ENCODE results near the gene DTX2. TPM values are rescaled to one million over a fixed set of nuclear protein-coding genes. Genes with fewer than 3 reads are reported as not detected.
"Not testable (repeated sequence)": the region's sequence is repeated elsewhere in the genome, so short reads cannot be mapped to it uniquely, and the experiment has no call there.

Gene DTX2
- total and polyA plus RNA-seq, 8 donors = 20.0 to 252 (median 41.9) TPM

DNA sequence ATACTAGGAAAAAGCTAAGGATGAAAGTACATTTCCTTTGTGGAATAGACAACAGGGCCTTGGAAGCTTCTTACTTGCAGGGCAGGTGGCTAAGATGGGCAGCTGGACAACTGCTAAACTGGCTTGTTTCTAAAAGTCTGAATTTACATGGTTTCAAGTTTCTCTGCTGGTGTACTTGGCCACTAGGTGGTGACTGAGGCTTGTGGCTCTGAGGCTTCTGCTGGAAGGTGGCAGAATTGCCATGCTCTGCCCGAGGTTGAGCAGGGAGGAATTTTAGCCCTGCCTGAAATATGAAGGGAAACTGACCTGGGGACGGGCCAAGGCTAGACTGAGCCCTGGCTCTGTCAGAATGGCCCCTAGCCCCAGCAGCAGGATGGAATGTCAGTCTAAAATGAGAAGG, 23.6 kb upstream of the DTX2 start:
- H3K4me1 ChIP-seq; H3K27me3 ChIP-seq; H3K4me3 ChIP-seq; intact Hi-C loops (cut with DNase I; ENCODE audit: low total_unique reads); H3K9me3 ChIP-seq; H3K27ac ChIP-seq: not testable (repeated sequence)
- 0 to 8% (median 0%) methylated on average over 1 to 2 of the region's 2 CpGs for WGBS, 5 donors
- DNase-seq = peak; percentile 82 to 92
- H3K36me3 ChIP-seq = peaks cover 0 to 14% (median 0%) of the 10 kb centered on the region in 4 donors
- TF ChIP-seq, protein P1, sequence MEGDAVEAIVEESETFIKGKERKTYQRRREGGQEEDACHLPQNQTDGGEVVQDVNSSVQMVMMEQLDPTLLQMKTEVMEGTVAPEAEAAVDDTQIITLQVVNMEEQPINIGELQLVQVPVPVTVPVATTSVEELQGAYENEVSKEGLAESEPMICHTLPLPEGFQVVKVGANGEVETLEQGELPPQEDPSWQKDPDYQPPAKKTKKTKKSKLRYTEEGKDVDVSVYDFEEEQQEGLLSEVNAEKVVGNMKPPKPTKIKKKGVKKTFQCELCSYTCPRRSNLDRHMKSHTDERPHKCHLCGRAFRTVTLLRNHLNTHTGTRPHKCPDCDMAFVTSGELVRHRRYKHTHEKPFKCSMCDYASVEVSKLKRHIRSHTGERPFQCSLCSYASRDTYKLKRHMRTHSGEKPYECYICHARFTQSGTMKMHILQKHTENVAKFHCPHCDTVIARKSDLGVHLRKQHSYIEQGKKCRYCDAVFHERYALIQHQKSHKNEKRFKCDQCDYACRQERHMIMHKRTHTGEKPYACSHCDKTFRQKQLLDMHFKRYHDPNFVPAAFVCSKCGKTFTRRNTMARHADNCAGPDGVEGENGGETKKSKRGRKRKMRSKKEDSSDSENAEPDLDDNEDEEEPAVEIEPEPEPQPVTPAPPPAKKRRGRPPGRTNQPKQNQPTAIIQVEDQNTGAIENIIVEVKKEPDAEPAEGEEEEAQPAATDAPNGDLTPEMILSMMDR (IDR thresholded peaks at IDR 0.05) = peak in 5 of 7 experiments; percentile 25 to 75 (median 52)
- peak in 1 of 3 donors; percentile 45 for TF ChIP-seq POLR2AphosphoS5 (IDR thresholded peaks at IDR 0.05)

GRCh38 chr7:76439120-76439888, 22.2 kb upstream of the DTX2 start:
- H3K4me3 ChIP-seq; H3K27me3 ChIP-seq; H3K9me3 ChIP-seq; H3K27ac ChIP-seq; intact Hi-C loops (cut with DNase I; ENCODE audit: low total_unique reads); H3K4me1 ChIP-seq: not testable (repeated sequence)
- 84 to 89% (median 87%) methylated on average over 4 of the region's 7 CpGs; no CpG with 5 or more reads in 1 of the 5 donors for WGBS, 5 donors
- H3K36me3 ChIP-seq = peaks cover 0 to 14% (median 0%) of the 10 kb centered on the region in 4 donors
- DNase-seq = peak in 1 of 2 donors; percentile 21

DNA sequence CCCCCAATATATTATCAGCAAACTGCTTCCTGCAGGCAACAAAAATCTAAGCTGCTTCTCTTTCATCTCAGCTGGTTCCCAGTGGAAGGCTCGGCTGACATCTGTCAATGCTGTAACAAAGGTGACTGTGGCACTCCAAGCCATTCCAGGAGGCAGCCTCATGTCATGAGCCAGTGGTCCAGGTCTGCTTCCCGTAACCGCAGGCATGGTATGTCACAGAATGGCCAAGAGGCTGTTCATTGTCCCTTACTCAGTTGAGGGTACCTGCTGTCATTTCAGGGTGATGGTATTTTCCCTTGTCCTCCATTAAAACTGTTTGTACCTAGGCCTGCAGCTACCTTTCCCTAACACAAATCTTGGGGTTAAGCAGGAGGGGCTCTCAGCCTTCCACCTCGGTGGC, 21.1 kb upstream of the DTX2 start:
- H3K27me3 ChIP-seq; H3K36me3 ChIP-seq; H3K27ac ChIP-seq; intact Hi-C loops (cut with DNase I; ENCODE audit: low total_unique reads); H3K4me1 ChIP-seq; H3K9me3 ChIP-seq; H3K4me3 ChIP-seq: not testable (repeated sequence)
- peak in 1 of 2 donors; percentile 4 for DNase-seq
- WGBS, 5 donors = 86 to 94% (median 92%) methylated on average over 3 to 4 of the region's 4 CpGs

- H3K9me3 ChIP-seq; DNase-seq; H3K4me1 ChIP-seq; H3K27me3 ChIP-seq; H3K4me3 ChIP-seq; H3K27ac ChIP-seq; H3K36me3 ChIP-seq; intact Hi-C loops (cut with DNase I; ENCODE audit: low total_unique reads): not testable (repeated sequence)
- 60 to 100% (median 67%) methylated on average over 1 to 2 of the region's 10 CpGs; no CpG with 5 or more reads in 1 of the 5 donors for WGBS, 5 donors
Observed at GRCh38 chr7:76441792-76442191, 19.7 kb upstream of the DTX2 start.

DNA sequence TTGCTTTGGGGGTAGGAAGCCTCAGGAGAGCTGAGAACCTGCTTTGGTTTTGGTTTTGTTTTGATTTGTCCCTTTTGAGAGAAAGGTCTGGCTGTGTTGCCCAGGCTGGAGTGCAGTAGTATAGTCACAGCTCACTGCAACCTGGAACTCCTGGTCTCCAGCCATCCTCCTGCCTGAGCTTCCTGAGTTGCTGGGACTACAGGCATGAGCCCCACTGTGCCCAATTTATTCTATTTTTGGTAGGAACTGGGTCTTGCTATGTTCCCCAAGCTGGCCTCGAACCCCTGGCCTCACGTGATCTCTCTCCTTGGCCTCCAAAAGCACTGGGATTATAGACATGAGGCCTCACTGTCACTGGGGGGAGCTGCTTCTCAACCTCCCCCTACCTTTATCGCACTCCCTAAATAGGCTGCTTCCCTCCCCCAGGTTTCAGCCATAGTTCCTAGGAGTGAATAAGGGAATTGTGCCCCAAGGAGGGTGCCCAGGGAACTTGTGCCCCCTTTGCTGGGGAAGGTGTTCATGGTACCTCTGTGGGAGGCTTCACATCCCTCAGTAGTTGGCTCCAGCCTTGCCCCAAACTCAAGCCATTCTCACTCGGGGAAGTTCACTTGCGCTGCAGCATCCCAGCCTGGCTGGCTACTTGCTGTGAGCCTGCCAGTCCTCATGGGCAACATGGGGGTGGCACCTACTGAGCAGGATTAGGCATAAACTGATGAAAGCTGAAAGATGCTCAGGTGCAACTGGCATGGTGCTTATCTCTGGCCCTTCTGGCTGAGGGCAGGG, 18.7 kb upstream of the DTX2 start:
- H3K27me3 ChIP-seq; intact Hi-C loops (cut with DNase I; ENCODE audit: low total_unique reads); H3K9me3 ChIP-seq; H3K36me3 ChIP-seq; H3K4me1 ChIP-seq; H3K27ac ChIP-seq; DNase-seq; H3K4me3 ChIP-seq: not testable (repeated sequence)
- 88 to 100% (median 95%) methylated on average over 2 to 5 of the region's 5 CpGs for WGBS, 5 donors

DNA sequence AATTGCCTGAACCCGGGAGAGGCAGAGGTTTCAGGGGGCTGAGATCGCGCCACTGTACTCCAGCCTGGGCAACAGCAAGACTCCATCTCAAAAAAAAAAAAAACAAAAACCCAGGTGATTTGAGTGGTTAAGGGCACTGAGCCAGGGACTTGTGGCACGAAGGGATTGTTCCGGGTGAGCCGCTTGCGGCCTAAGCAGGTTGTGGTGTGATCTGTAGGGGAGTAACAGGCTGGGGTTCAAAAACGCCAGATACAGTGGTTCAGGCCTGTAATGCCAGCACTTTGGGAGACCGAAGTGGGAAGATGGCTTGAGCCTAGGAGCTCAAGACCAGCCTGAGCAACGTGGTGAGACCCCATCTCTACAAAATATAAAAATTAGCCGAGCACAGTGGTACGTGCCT, 17.7 kb upstream of the DTX2 start:
- H3K27ac ChIP-seq; H3K36me3 ChIP-seq; DNase-seq; H3K4me3 ChIP-seq; intact Hi-C loops (cut with DNase I; ENCODE audit: low total_unique reads); H3K4me1 ChIP-seq; H3K27me3 ChIP-seq; H3K9me3 ChIP-seq: not testable (repeated sequence)
- WGBS, 5 donors = 37 to 57% (median 43%) methylated on average over 7 to 10 of the region's 12 CpGs

DNA sequence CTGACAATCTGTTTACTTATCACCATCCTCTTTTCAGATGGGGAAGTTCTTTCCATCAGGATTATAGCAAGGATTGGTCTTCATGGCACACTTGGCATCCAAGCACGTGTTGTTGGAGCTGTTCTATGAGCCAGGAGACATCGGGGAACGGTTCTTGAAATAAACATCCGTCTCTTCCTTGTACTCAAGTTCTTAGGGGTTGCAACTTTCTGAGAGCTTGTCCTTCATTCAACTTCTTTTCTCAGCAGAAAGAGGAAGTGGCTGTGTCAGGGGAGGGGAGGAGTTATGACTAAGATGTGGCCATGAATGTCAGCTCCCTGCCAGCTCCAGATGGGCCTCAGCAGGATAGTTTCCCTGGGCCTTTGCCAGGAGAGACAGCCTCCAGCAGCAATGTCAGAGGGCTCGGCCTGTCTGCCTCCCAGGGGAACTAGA, 15.9 kb upstream of the DTX2 start:
- H3K4me3 ChIP-seq; H3K9me3 ChIP-seq; H3K4me1 ChIP-seq; H3K27me3 ChIP-seq; intact Hi-C loops (cut with DNase I; ENCODE audit: low total_unique reads); H3K36me3 ChIP-seq: not testable (repeated sequence)
- H3K27ac ChIP-seq = peak overlapping the region; percentile 55 to 73 (median 64)
- 0 to 7% (median 3%) methylated on average over 4 of the region's 5 CpGs for WGBS, 5 donors
- peak in 1 of 2 donors; percentile 62 for DNase-seq

GRCh38 chr7:76457017-76457416, 4.5 kb upstream of the DTX2 start:
- H3K4me1 ChIP-seq; DNase-seq; intact Hi-C loops (cut with DNase I; ENCODE audit: low total_unique reads); H3K27ac ChIP-seq; H3K4me3 ChIP-seq; H3K9me3 ChIP-seq; H3K27me3 ChIP-seq; H3K36me3 ChIP-seq: not testable (repeated sequence)
- no CpG with 5 or more reads among the region's 4 CpGs for WGBS, 5 donors

DNA sequence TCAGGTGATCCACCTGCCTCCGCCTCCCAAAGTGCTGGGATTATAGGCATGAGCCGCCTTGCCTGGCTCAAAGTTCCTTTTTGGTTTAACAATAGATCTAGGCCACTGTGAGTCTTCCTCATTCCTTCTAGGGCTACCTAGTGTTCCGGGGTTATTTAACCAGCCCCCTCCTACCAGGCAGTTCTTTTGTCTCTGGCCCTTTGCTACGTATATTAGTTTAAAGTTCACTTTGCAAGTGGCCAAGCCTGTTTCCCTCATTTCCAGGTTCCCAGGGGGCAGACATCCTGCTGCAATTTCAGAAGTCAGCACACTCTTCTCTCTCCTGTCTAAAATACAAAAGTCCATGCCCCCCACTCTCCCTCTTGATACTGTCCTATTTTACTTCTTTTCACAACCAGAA, 3.0 kb upstream of the DTX2 start:
- H3K4me3 ChIP-seq; H3K27me3 ChIP-seq; H3K4me1 ChIP-seq; H3K36me3 ChIP-seq; H3K9me3 ChIP-seq; H3K27ac ChIP-seq; intact Hi-C loops (cut with DNase I; ENCODE audit: low total_unique reads): not testable (repeated sequence)
- DNase-seq = peak in 1 of 2 donors; percentile 47
- WGBS, 5 donors = 11 to 28% (median 16%) methylated on average over 1 to 2 of the region's 4 CpGs

DNA sequence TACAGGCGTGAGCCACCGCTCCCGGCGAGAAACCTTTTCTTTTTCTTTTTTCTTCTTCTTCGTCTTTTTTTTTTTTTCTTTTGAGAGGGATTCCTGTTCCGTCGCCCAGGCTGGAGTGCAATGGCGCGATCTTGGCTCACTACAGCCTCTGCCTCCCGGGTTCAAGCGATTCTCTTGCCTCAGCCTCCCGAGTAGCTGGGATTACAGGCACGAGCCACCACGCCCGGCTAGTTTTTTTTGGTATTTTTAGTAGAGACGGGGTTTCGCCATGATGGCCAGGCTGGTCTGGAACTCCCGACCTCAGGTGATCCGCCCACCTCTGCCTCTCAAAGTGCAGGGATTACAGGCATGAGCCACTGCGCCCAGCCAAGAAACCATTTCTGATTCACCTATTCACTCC, 742 bp upstream of the DTX2 start:
- peaks cover 0 to 18% (median 0%) of the 10 kb centered on the region in 4 donors for H3K4me1 ChIP-seq
- H3K4me3 ChIP-seq; intact Hi-C loops (cut with DNase I; ENCODE audit: low total_unique reads); H3K27me3 ChIP-seq; H3K9me3 ChIP-seq; H3K36me3 ChIP-seq; H3K27ac ChIP-seq; DNase-seq: not testable (repeated sequence)
- WGBS, 5 donors = 87 to 94% (median 92%) methylated on average over 11 to 14 of the region's 20 CpGs

All from stomach (tissue), 9 donors.